ENCODE data around the gene ADAT1.

The ADAT1 gene, protein sequence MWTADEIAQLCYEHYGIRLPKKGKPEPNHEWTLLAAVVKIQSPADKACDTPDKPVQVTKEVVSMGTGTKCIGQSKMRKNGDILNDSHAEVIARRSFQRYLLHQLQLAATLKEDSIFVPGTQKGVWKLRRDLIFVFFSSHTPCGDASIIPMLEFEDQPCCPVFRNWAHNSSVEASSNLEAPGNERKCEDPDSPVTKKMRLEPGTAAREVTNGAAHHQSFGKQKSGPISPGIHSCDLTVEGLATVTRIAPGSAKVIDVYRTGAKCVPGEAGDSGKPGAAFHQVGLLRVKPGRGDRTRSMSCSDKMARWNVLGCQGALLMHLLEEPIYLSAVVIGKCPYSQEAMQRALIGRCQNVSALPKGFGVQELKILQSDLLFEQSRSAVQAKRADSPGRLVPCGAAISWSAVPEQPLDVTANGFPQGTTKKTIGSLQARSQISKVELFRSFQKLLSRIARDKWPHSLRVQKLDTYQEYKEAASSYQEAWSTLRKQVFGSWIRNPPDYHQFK

DNA sequence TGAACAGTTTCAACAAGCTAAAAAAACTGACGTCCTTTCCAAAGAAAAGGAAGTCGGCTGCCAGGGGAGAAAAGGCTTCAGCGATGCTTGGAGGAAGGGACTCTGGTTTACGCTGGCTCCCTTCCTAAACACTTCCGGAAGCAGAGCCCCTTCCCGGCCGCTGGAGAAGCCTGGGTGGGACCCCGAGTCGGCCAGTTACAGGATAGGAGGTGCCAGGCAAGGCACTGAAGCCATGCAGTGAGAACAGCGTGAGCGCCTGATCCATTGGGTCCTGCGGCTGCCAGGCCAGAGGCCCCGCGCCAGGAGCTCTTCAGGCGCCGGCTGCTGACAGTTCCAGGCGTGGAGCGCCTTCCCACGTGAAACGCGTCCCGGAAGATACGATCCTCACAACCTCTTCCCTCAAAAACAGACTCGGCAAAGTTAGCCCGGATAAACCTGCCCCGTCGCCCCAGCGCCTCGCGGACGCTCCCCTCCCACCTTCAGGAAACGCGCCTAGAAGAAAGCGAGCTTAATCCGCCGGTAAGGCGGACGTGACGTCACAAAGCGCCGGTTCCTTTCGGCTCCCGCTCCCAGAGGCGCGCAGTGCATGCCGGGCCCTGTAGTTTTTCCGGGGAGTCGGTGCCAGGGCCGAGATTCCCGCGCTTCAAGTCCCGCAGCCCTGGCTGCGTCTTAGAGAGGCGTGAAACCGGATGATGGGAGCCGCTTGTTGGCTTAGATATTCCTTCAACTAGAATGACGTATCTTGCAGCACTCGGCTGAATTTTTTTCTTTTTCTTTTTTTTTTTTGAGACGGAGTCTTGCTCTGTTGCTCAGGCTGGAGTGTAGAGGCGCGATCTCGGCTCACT lies at the start of gene ADAT1:
TSS of gene ADAT1 (minus strand) at position 521 of the 845 bp plus-strand sequence. CDS start 2,482 bp downstream, outside the sequence.
- TF ChIP-seq, protein P1, sequence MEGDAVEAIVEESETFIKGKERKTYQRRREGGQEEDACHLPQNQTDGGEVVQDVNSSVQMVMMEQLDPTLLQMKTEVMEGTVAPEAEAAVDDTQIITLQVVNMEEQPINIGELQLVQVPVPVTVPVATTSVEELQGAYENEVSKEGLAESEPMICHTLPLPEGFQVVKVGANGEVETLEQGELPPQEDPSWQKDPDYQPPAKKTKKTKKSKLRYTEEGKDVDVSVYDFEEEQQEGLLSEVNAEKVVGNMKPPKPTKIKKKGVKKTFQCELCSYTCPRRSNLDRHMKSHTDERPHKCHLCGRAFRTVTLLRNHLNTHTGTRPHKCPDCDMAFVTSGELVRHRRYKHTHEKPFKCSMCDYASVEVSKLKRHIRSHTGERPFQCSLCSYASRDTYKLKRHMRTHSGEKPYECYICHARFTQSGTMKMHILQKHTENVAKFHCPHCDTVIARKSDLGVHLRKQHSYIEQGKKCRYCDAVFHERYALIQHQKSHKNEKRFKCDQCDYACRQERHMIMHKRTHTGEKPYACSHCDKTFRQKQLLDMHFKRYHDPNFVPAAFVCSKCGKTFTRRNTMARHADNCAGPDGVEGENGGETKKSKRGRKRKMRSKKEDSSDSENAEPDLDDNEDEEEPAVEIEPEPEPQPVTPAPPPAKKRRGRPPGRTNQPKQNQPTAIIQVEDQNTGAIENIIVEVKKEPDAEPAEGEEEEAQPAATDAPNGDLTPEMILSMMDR (IDR thresholded peaks at IDR 0.05; ENCODE audit: low read depth, low read length): no peak
- no peaks in the 10 kb centered on the region for H3K27me3 ChIP-seq (ENCODE audit: insufficient read depth, low read depth, severe bottlenecking)
- H3K27ac ChIP-seq: peak within 1 kb of the TSS; percentile 86
- DNase-seq: peak; percentile 97
- H3K9me3 ChIP-seq (ENCODE audit: severe bottlenecking): no peaks in the 10 kb centered on the region
- H3K4me3 ChIP-seq (ENCODE audit: low read depth, low read length): peak within 1 kb of the TSS; percentile 83
- H3K36me3 ChIP-seq: peaks cover 44% of the 10 kb centered on the region

DNA sequence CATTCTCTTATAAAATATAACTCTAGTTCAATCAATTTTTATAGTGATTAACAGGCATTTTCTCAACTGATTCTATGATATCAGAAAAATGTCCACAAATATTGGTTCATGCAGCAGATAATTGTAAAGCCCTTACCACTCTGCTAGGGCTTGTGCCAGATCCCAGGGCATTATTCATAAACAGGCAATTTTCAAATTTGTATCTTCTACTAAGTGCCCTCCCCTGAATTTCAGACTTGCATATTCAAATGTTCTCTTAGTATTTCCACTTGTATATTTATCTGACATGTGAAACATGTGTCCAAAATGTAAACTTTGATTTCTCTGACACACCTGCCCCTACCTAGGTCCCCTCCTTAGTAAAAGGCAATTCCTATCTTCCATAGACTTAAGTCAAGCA lies 44.4 kb upstream of the ADAT1 start:
- no peaks in the 10 kb centered on the region for H3K36me3 ChIP-seq
- H3K27me3 ChIP-seq (ENCODE audit: insufficient read depth, low read depth, severe bottlenecking): no peaks in the 10 kb centered on the region
- no peak for DNase-seq
- no peaks in the 10 kb centered on the region for H3K9me3 ChIP-seq (ENCODE audit: severe bottlenecking)
- no peak overlapping the region for H3K4me3 ChIP-seq (ENCODE audit: low read depth, low read length)
- no peak overlapping the region for H3K27ac ChIP-seq
- TF ChIP-seq, protein P1 (IDR thresholded peaks at IDR 0.05; ENCODE audit: low read depth, low read length): no peak

DNA sequence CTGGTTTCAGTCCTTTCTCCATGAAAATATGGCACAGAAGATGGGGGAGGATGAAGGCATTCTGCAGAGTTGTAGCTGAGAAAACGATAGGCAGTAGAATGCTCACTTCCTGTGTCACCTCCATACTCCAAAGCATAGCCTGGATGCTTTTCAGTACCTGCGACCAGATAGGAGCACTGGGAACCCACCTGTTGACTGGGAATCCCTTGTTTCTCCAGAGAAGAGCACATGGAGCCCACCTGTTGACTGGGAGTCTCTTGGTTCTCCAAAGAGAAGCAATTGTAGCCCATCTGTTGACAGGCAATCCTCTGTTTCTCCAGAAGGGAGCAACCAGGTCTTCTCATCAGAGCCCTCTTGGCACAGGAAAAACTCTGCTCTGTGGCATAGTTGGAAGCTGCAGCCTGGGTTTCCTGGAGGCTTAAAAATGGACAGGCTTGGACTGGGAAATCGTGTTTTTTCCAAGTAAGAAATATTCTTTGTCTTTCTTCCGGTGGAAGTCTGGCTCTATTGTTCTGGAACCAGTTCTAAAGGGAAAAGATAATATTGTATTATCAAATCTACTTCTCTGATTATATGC lies 37.7 kb upstream of the ADAT1 start:
- H3K36me3 ChIP-seq: peaks cover 28% of the 10 kb centered on the region
- TF ChIP-seq, protein P1 (IDR thresholded peaks at IDR 0.05; ENCODE audit: low read depth, low read length): no peak
- no peak overlapping the region for H3K4me3 ChIP-seq (ENCODE audit: low read depth, low read length)
- no peaks in the 10 kb centered on the region for H3K27me3 ChIP-seq (ENCODE audit: insufficient read depth, low read depth, severe bottlenecking)
- H3K9me3 ChIP-seq (ENCODE audit: severe bottlenecking): no peaks in the 10 kb centered on the region
- H3K27ac ChIP-seq: no peak overlapping the region
- DNase-seq: no peak

DNA sequence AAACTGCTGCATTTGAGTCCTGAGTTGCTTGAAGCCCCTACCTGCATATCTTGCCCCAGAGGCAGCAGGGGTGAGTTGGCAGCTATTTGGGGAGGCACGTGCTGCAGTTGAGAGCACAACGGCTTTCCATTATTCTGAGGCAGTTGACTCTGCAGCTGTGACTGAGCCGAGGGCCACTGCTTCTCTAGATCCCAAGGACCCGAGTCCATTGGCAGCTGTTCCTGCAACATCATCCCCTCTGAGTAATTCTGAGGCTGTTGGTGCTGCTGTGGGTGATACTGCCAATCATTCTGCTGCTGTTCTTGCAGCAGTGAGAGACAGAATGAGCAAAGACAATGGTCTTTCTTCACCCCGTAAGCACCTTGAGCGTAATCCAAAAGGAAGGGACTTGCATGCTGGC lies 37.2 kb upstream of the ADAT1 start:
- Histone ChIP-seq H3K4me3 (ENCODE audit: low read depth, low read length) (no peak overlapping the region), H3K27me3 (ENCODE audit: insufficient read depth, low read depth, severe bottlenecking) (no peaks in the 10 kb centered on the region), H3K36me3 (peaks cover 33% of the 10 kb centered on the region), H3K27ac (no peak overlapping the region), H3K9me3 (ENCODE audit: severe bottlenecking) (no peaks in the 10 kb centered on the region)
- no peak for DNase-seq
- TF ChIP-seq, protein P1 (IDR thresholded peaks at IDR 0.05; ENCODE audit: low read depth, low read length): no peak

DNA sequence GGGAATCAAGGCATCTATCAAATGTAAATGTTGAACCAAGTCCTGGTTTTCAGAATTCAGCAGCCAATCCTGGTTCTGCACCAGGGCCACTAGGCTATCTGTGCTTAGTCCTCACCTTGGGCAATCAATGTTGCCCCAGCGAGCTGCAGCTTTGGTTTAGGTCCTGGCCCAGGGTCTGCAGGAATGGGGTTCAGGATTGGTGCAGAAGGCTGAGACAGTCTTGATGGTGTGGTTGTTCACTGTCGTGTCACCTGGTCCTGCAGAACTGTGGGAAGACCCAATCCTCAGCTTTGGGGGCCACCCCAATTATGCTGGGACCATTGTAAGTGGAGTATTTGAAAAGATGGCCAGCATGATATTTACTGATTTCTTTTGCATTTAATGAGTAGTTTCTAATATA lies 35.1 kb upstream of the ADAT1 start:
- no peak overlapping the region for H3K4me3 ChIP-seq (ENCODE audit: low read depth, low read length)
- TF ChIP-seq, protein P1 (IDR thresholded peaks at IDR 0.05; ENCODE audit: low read depth, low read length): no peak
- no peaks in the 10 kb centered on the region for H3K9me3 ChIP-seq (ENCODE audit: severe bottlenecking)
- no peak for DNase-seq
- no peaks in the 10 kb centered on the region for H3K27me3 ChIP-seq (ENCODE audit: insufficient read depth, low read depth, severe bottlenecking)
- no peak overlapping the region for H3K27ac ChIP-seq
- H3K36me3 ChIP-seq: peaks cover 47% of the 10 kb centered on the region

Measured in WERI-Rb-1 (cell line).